Cardiac fibroblast (primary cell): ENCODE measurements around the gene HOOK2.

Source experiments
- DNase-seq, 2 donors: peaks; one replicate each; pipeline versions ENCODE4 v3.0.0 to v3.0.0-alpha.2; 2010; ENCODE audit warnings: low read depth in 2 of 2
- H3K4me3 ChIP-seq, 2 donors: replicated peaks in 1 of 2; 1 replicate in 1 of 2; 2 replicates in 1 of 2; pipeline ENCODE4 v1.5.1; 2011; ENCODE audit warnings: low read depth in 2 of 2, low read length in 2 of 2, mild to moderate bottlenecking in 2 of 2, moderate library complexity in 1 of 2
- CTCF ChIP-seq: IDR thresholded peaks from one replicate; pipeline ENCODE4 v1.5.1; 2011; ENCODE audit warnings: low read depth, mild to moderate bottlenecking, low read length, inconsistent platforms

HOOK2 gene

GRCh38 chr19:12759686-12760085, 15.7 kb downstream of the HOOK2 start:
- no peak overlapping the region for H3K4me3 ChIP-seq
- no peak for TF ChIP-seq CTCF
- DNase-seq, result no peak

GRCh38 chr19:12757544-12758274, 17.6 kb downstream of the HOOK2 start:
- H3K4me3 ChIP-seq, result peak overlapping the region; percentile 32 to 47
- peak; percentile 80 to 83 for DNase-seq
- TF ChIP-seq CTCF, result peak; percentile 71

GRCh38 chr19:12756150-12756883, 19.0 kb downstream of the HOOK2 start:
- TF ChIP-seq CTCF, result no peak
- no peak overlapping the region for H3K4me3 ChIP-seq
- no peak for DNase-seq

GRCh38 chr19:12754465-12755196, 20.7 kb downstream of the HOOK2 start:
- TF ChIP-seq CTCF, result no peak
- DNase-seq, result no peak

GRCh38 chr19:12752056-12752781, 23.1 kb downstream of the HOOK2 start:
- no peak for TF ChIP-seq CTCF
- no peak for DNase-seq
- H3K4me3 ChIP-seq, result no peak overlapping the region

More at GRCh38 chr19:12754465-12755196, 20.7 kb downstream of the HOOK2 start:
- no peak overlapping the region for H3K4me3 ChIP-seq

- no peak within 1 kb of the TSS for H3K4me3 ChIP-seq
- no peak for DNase-seq
- no peak for TF ChIP-seq CTCF
These were observed 23.7 kb downstream of the HOOK2 start, which contains the start of gene BEST2 for GRCh38 chr19:12751635-12752034. TSS of gene BEST2 (plus strand) at chr19:12751791. CDS start at chr19:12752593, 802 bp downstream.
